Cardiac muscle cell (in vitro differentiated cells and primary cell): Measurements from ENCODE around the gene IGFBP5. TPM values are rescaled to one million over a fixed set of nuclear protein-coding genes. Genes with fewer than 3 reads are reported as not detected.
A peak's percentile ranks its signal among the peaks of the same experiment; 100 is the strongest.

Experiments
- DNase-seq, 2 donors: peaks; one replicate each; pipeline versions ENCODE4 v3.0.0 to v3.0.0-alpha.2; 2010 to 2017; ENCODE audit warnings: low read depth in 1 of 2, low spot score in 1 of 2
- H3K27ac ChIP-seq: fragments of 200-600 bp; sonication (generic); 2 replicates; pipeline ENCODE4 v1.5.1; 2016
- H3K27me3 ChIP-seq: fragments of 200-600 bp; sonication (generic); 2 replicates; pipeline ENCODE4 v1.6.0; 2016; ENCODE audit warnings: control low read depth
- H3K36me3 ChIP-seq: fragments of 200-600 bp; sonication (generic); 2 replicates; pipeline ENCODE4 v1.5.1; 2016; ENCODE audit warnings: control low read depth
- H3K4me1 ChIP-seq: fragments of 200-600 bp; sonication (generic); 2 replicates; pipeline ENCODE4 v1.8.1; 2017; ENCODE audit warnings: low read depth, mild to moderate bottlenecking, mixed run types
- H3K4me3 ChIP-seq: fragments of 200-600 bp; sonication (generic); 2 replicates; pipeline ENCODE4 v1.5.1; 2016; ENCODE audit warnings: mild to moderate bottlenecking
- H3K9me3 ChIP-seq: fragments of 200-600 bp; sonication (generic); 2 replicates; pipeline ENCODE4 v1.5.1; 2017; ENCODE audit warnings: low read depth, mild to moderate bottlenecking, control low read depth
- CTCF ChIP-seq: IDR thresholded peaks from 2 replicates; pipeline ENCODE4 v1.5.1; 2012; ENCODE audit warnings: low read depth, mild to moderate bottlenecking, low read length
- polyA plus RNA-seq: library from polyadenylated mRNA; unstranded; fragments of >200 nt; fragmentation: Nextera tagmentation; extraction: Ambion mirVana; gene quantifications from 2 replicates; pipeline ENCODE4 v1.2.1, GENCODE V29; 2016
- total RNA-seq: library from RNA; depleted of rRNA; stranded (reverse); fragments of >200 nt; gene quantifications from 2 replicates; pipeline ENCODE4 v1.2.3, GENCODE V29; 2016

IGFBP5 gene
- total and polyA plus RNA-seq, 2 experiments from 2014 or later, result 35.2 to 132 TPM

GRCh38 chr2:216696751-216697560 is 1.6 kb upstream of the IGFBP5 start:
- peak overlapping the region; percentile 15 for H3K27ac ChIP-seq
- DNase-seq, result peak; percentile 53 to 54
- H3K4me3 ChIP-seq, result no peak overlapping the region
- peaks cover 44% of the 10 kb centered on the region for H3K4me1 ChIP-seq
- no peaks in the 10 kb centered on the region for H3K27me3 ChIP-seq
- peak; percentile 74 for TF ChIP-seq CTCF
- no peaks in the 10 kb centered on the region for H3K9me3 ChIP-seq
- H3K36me3 ChIP-seq, result no peaks in the 10 kb centered on the region

GRCh38 chr2:216696321-216696720 is 972 bp upstream of the IGFBP5 start:
- TF ChIP-seq CTCF, result no peak
- Histone ChIP-seq H3K9me3 (no peaks in the 10 kb centered on the region), H3K27ac (no peak overlapping the region), H3K4me1 (peaks cover 44% of the 10 kb centered on the region), H3K36me3 (no peaks in the 10 kb centered on the region), H3K27me3 (no peaks in the 10 kb centered on the region), H3K4me3 (no peak overlapping the region)
- no peak for DNase-seq

GRCh38 chr2:216694826-216695217 is 527 bp downstream of the IGFBP5 start:
- Histone ChIP-seq H3K4me1 (peaks cover 47% of the 10 kb centered on the region), H3K27ac (peak overlapping the region; percentile 9)

GRCh38 chr2:216694082-216694825 is 1.1 kb downstream of the IGFBP5 start:
- Histone ChIP-seq H3K4me1 (peaks cover 47% of the 10 kb centered on the region), H3K27ac (peak overlapping the region; percentile 48)

More at GRCh38 chr2:216694826-216695217, 527 bp downstream of the IGFBP5 start:
- DNase-seq, result peak in 1 of 2 donors; percentile 20
- no peaks in the 10 kb centered on the region for H3K27me3 ChIP-seq
- H3K36me3 ChIP-seq, result no peaks in the 10 kb centered on the region
- no peak for TF ChIP-seq CTCF
- no peaks in the 10 kb centered on the region for H3K9me3 ChIP-seq
- peak overlapping the region; percentile 75 for H3K4me3 ChIP-seq

More at GRCh38 chr2:216694082-216694825, 1.1 kb downstream of the IGFBP5 start:
- Histone ChIP-seq H3K4me3 (peak overlapping the region; percentile 75), H3K27me3 (no peaks in the 10 kb centered on the region), H3K36me3 (no peaks in the 10 kb centered on the region), H3K9me3 (no peaks in the 10 kb centered on the region)
- DNase-seq, result peak; percentile 42 to 84
- TF ChIP-seq CTCF, result no peak
